G401 (cell line): Measurements from ENCODE around the gene B4GALT6. TPM values are rescaled to one million over a fixed set of nuclear protein-coding genes. Genes with fewer than 3 reads are reported as not detected.
A peak's percentile ranks its signal among the peaks of the same experiment; 100 is the strongest.

Experiments
- DNase-seq: peaks from one replicate; pipeline ENCODE4 v3.0.0-alpha.2; 2015; ENCODE audit warnings: low spot score
- in situ Hi-C: cut with HindIII; loops from 2 replicates; pipeline ENCODE4 v1.10.0; 2016; ENCODE audit warnings: low sequenced_read_pairs, mixed read lengths
- total RNA-seq: library from RNA; depleted of rRNA; stranded (reverse); fragments of >200 nt; shearing (Covaris generic); gene quantifications from 2 replicates; pipeline ENCODE4 v1.2.3, GENCODE V29; 2014

Gene B4GALT6
- total RNA-seq, 1 experiment from 2014 or later, result 0.75 TPM

DNA sequence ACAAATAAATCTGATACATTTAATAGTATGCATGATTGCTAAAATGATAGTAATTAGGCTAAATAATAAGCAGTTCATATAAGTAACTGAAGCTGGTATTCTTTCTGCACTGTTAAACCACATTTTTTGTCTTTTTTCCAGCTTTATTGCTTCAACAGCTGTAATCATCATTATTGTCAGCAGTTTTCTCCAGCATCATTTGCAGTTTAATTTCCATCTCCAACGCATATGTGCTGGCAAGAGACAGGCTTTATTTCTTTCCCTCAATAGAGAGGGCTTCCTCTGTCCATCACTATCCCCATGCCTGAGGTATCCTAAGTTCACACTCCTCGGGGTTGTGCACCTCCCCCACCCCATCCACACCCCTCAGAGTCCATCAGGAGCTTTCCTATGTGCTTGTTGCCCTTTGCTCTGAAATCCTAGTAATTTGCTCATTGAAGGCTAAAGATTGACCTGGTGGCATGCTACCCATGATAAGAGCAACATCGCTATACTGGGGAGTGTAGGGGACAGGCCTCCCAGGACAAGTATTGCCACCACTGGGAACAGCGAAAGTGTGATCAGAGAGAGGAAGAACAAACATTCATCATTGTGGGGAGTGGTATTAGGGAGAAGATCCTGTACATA is 37.1 kb downstream of the B4GALT6 start:
- in situ Hi-C loops, result no loop called here
- no peak for DNase-seq

DNA sequence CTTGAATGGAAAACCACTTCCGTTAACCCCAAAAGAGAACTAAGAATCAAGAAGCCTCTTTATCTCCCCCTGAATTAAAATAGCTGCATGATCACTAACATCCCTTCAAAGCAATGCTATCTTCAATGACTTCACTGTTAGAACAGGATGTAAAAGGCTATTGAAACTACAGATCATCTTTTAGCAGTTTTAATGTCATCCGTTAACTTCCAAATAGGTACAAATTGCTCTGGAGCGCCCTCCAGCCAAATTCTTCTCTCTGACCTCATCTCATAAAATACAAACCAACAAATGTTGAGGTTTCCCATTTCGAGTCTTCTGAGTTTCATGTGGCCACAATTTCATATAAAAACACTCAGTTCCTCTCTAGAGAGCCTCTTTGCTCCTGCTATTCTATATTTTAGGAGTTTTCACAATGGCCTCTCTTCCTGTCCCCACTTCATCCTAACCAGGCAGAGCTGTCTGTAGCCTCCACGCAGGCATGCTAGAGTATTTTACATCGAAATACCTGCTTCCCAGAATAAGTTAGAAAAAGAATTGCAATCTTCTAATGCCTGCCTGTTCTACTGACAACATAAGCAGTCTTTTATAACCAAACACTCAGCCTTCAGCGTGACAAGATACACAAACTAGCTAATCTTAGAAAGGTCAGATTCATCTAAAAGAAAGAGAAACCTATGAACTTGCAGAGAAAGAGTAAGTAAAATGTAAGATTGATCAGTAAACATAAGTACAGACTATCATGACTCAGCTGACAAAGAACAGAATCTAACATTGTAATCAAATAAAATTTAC is 37.9 kb downstream of the B4GALT6 start:
- in situ Hi-C loops, result no loop called here

DNA sequence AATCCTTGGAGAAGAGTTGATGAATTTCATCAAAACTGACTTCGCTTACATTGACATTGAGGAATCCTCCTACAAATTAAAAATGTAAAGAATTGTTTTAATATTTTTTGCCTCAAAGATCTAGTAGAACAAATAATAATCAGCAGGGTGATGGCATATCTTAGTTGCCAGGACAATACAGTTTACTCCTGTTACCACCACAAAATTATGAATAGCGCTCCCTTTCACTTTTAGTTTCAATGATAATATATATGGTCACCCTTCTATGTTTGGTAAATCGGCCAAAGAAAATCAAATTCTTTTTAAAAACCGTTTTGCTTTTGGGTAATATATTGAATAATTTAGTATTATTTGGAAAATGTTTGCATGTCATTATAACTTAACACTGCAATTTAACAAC is 39.0 kb downstream of the B4GALT6 start:
- no peak for DNase-seq
- in situ Hi-C loops, result no loop called here

More for the DNA sequence above, 37.9 kb downstream of the B4GALT6 start:
- peak; percentile 19 for DNase-seq

DNA sequence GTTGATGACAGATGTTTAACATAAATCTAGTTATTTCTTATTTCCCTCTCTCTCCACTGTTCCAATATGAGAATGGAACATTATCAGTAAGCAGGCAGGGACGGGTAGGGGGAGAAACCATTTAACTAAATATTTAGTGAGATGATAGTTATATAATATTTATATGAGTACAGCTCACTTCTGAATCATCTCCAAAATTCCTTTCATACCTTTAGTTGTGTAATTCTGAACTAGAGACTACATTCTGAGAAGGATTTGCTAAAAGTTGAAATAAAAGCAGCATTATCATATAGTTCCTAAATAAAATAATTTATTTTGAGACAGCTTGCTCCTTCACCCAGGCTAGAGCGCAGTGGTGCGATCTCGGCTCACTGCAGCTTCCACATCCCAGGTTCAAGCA is 41.4 kb downstream of the B4GALT6 start:
- no peak for DNase-seq
- in situ Hi-C loops, result no loop called here

DNA sequence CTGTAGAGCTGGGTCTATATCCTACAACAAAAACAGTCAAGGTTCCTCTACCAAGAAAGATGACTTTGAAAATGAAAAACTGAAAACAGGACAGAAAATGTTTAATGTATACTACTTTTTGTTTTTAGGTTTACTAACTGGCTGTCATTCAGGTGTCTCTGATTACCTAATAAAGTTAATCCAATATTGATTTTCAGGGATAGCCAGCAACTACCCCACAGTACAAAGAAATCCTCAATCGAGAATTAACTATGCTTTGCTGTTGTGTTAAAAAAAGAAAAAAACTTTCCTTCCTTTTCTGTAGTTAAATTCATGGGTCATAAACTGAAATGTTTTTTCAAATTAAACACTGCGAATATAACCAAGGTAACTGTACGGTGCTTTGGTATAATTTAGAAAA is 46.9 kb downstream of the B4GALT6 start:
- no peak for DNase-seq
- in situ Hi-C loops, result no loop called here

DNA sequence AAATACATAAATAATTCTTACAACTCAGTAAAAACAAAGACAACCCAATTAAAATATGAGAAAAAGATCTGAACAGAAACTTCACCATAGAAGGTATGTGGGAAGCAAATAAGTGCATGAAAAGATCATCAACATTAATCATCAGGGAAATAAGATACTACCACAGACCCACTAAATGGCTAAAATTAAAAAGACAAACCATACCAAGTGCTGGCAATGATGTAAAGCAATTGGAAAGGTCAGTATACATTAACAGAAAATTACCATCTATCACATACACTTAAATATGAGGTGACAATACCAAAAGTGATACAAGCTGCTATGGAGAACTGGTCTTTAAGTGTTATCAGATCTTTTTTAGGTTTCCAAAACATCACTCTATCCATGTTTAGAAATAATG is 48.0 kb downstream of the B4GALT6 start:
- in situ Hi-C loops, result no loop called here
- DNase-seq, result no peak

DNA sequence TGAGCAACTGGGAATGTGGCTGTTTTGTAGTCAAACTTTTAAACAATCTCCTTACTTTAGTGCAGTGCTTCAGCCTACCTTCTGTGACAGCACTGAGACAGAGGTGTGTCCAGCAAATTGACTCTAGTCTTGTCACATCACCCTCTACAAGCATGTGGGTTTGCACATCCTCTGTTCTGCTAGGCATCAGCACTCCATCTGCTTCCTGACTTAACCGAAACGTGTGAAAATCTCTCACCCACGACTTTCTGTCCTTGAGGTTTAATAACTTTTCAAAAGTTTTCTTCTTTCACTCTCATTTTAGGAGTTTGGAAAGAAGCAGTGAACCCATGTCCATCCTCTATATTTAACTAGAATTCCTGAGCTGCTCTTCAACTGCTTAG is 50.1 kb downstream of the B4GALT6 start:
- in situ Hi-C loops, result no loop called here
- no peak for DNase-seq

DNA sequence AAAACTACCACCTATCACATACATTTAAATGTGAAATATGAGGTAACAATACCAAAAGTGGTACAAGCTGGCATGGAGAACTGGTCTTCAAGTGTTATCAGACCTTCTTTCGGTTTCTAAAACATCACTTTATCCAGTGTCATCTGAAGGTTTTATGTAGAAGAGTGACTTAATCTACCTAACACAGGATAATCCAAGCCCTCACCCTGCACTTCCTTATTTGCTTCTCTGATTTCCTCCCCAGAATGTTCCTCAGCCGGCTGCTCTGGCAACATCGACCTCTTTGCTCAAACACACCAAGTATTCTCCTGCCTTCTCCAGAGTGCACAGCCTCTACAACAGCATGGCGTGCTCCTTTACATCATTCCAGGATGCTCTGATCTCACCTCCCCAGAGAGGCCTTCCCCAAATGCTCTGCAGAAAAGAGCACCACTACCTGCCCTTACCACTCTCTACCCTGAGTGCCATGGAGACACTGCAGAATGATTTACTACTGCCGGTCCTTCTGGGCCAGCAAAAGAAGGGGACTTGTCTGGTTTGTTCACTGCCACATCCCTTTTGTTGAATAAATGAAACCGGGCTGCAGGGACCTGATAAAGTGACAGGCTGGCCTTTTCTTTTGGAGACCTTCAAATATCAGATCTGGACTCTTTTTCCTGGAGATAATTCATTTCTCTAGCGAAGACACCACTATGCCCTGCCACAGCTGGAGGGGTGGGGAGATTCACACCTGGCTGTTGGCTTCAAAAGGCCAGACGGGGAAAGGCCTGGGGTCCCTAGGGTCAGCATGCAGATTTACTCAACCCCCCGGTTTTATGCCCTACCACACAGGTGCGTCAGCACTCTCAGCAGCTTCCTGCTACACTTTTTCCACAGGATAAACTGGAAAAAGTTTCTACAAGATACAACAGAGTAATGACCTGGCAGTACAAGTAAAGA is 50.7 kb downstream of the B4GALT6 start:
- in situ Hi-C loops, result no loop called here
- DNase-seq, result no peak

DNA sequence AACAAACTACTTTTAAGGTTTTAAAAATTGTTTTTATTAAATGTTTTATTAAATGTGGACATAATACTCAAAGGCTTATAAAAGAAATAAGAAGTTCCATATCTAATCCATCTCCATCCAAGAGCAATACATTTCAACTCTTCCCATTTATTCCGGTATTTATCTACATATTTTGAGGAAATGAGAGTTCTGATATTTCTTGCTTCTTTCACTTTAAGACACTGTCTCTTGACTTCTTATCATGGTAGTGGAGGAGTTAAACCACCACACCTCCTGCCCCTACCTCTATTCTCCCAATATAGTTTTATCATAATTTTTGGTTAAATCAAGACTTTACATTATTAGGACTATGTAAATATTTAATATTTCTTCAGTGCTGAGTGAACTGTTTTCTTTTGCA is 52.0 kb downstream of the B4GALT6 start:
- in situ Hi-C loops, result no loop called here
- no peak for DNase-seq

DNA sequence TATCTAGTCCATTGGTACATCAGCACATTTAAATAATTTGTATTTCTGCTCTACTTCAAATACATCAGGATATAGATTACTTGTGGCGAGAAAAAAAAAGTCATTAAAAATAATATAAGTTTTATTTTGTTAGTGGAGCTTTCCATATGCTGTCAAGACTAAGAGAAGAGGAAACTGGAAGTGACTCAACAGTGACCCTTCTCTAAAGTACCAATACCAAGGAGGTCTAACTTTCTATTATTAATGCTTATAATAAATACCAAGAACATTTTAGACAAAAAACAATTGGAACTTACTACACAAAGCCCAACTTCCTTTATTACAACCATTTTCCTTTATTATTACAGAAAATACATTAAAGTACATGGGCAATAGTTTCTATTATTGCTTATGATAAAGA is 52.9 kb downstream of the B4GALT6 start:
- DNase-seq, result no peak
- in situ Hi-C loops, result no loop called here

DNA sequence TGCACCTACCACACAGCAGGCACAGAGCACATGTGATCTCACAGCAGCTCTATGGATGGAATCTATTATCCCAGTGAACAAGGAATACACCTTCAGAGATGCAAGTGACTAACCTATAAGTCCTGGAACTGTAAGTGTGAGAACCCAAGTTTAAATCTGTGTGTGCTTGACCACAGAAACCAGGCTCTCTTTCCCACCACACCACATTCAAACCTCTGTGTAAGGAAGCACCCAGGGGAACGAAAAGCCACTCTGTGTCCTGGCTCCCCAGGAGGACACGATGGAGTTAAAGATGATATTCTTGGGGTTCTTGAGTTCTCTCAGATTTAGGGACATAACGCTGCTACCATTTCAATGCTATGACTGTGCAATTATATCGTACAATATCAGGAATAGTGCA is 53.8 kb downstream of the B4GALT6 start:
- in situ Hi-C loops, result no loop called here
- no peak for DNase-seq

DNA sequence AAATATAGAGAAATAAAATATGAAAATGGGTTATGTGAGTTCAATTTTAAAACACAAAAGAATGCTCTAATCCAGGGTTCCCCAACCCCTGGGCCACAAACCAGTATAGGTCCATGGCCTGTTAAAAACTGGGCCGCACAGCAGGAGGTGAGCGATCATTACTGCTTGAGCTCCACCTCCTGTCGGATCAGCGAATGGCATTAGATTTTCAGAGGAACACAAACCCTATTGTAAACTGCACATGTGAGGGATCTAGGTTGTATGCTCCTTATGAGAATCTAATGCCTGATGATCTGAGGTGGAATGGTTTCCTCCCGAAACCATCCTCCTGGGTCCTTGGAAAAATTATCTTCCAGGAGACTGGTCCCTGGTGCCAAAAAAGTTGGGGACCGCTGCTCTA is 58.0 kb downstream of the B4GALT6 start:
- in situ Hi-C loops, result no loop called here
- no peak for DNase-seq

DNA sequence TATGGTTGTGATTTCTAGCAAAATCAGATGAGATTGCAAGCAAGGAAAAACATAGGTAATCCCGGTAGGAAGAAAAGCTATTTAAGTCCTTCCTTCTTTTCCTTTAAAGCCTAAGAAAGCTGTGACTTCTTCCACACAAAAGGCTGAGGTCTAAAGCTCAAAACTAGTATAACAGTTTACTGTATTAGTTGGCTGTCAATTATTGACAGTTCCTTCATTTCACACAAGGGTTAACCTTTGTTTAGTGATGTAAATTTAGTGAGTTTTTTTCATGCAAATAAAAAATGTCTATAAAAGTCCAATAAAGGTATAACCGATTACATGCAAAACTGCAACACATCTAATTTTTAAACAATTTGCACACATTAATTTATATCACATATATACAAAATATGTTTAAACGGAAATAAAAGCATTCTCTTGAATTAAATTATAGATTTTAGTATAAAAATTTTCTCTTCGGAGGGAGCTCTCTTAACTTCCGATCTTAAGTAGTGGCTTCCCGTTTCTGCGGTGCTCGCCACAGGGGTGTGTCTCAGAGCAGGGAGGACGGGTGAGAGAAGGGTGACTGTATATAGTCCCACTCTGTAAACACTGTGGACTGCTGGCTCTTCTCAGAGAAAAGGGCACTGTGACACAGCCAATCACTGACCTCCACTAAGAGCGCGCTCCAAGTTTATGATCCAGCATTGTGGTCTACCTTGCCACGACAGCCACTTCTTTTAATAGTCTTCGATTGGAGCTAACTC is 59.3 kb downstream of the B4GALT6 start:
- DNase-seq, result no peak
- in situ Hi-C loops, result no loop called here

DNA sequence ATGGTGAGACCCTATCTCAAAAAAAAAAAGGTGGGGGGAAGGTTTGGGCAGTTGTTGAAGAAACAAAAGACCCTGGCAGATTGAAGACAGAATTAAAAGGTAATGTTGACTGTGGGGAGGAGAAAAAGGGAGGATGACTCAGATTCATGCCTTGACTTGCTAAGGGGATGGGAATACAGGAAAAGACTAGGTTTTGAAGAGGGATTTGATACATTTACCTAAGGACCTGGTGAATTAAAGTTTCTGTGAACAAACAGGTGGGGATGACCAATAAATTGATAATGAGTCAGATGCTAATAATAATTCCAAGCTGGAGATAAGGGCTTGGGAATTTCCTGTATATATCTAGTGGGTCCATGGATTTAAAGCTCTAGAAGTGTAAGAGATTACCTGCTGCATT is 65.1 kb downstream of the B4GALT6 start:
- DNase-seq, result no peak
- in situ Hi-C loops, result no loop called here

DNA sequence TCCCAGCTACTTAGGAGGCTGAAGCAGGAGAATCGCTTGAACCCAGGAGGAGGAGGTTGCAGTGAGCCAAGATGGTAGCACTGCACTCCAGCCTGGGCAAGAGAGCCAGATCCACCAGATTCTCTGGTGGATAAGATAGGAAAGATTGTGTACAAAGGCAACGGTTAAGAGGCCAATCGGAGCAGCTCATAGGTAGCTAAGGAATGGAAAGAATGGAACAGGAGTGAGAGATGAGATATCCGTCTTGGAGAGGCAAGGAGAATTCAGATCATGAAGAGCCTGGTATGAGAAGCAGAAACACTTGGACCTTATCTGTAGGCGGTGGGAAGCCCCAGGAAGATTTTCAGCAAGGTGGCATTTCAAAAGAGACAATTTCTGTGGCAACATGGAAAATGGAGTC is 65.6 kb downstream of the B4GALT6 start:
- DNase-seq, result no peak
- in situ Hi-C loops, result no loop called here

DNA sequence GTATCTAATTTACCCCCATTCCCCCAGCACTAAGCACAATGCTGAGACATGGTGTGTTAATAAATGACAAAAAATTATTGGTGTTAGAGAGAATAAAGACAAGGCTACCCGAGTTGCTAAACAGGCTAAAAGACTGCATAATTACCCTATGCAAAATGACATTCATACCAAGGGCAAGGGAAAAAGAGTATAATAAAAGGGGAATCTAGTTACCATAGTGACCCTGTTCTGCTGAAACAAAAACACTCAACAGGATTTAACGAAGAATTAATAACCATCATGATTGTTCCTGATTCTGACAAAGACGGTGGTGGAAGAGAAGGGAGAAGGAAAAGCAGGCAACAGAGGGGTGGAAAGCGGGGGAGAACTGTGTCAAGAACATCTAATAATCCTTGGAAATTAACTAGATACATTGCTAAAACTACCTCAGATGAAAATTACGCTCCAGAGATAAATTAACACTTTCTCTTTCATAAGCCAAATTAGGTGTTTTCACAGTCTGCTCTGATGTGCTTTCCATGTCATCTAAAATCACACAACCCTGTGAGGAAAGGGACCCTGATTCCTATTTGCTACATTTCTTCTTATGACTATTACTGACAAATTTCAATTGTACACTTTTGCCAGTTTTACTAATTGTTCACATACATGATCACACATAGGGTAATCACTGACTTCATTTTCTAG is 67.2 kb downstream of the B4GALT6 start:
- DNase-seq, result no peak
- in situ Hi-C loops, result no loop called here

DNA sequence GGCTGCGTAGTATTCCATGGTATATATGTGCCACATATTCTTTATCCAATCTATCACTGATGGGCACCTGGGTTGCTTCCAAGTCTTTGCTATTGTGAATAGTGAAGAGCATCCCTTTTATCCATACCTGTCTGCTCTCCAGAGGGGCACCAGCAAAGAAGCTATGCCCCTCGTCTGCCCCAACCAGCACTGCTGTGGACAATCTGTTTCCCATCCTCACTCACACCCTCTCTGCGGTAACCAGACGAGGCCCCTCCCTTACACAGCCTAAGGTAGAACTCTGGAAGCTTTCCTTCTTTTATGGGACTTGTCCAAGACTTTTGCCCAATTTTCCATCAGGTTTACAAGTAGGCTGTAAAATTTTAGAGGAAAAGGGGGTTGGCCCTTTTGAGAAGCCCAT is 67.8 kb downstream of the B4GALT6 start:
- DNase-seq, result no peak

DNA sequence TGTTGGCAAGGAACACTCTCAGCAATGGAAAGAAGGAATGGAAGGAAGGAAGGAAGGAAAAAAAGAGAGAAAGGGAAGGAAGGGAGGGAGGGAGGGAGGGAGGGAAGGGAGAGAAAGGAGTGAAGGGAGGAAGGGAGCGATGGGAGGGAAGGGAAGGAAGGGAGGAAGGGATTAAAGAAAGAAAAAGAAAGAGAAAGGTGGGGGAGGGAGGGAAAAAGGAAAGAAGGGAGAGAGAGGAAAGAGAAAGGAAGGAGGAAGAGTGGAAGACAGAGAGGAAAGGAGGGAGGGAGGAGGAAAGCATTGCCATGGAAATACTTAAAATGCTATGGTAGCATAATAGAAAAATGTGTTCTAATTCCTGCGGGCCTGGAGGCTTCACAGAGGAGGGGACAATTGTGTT is 70.3 kb downstream of the B4GALT6 start:
- in situ Hi-C loops, result no loop called here
- no peak for DNase-seq

More for the DNA sequence above, 67.8 kb downstream of the B4GALT6 start:
- in situ Hi-C loops, result no loop called here

DNA sequence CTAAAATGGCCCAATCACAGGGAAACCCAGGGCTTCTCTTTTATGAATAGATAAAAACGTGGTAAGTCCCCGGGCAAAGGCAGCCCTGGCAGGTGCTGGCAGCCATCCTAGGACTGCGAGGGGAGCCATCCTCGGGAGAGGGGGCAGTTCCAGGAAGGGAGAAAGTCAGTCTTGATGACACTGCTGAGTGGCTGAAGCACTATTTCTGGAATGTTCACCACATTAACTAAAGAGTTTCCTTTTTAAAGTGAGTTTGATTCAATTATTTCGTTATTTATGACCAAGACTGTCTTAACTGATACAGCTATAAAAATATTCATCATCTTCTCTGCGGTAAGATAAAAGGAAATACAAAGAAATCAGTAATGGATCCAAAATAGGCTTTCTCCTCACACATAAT is 72.3 kb downstream of the B4GALT6 start:
- in situ Hi-C loops, result no loop called here
- DNase-seq, result peak; percentile 16
